ENCODE results near the gene TMEM125.

GRCh38 chr1:43293176-43293575 lies 23.4 kb downstream of the TMEM125 start:
- TF ChIP-seq CTCF (conservative IDR thresholded peaks at IDR 0.05; ENCODE audit: low read length) (no peak), EZH2phosphoT487 (IDR thresholded peaks at IDR 0.05; ENCODE audit: borderline replicate concordance) (no peak)
